Upper lobe of right lung (tissue), 1 donor: ENCODE measurements around the gene RDX. TPM values are rescaled to one million over a fixed set of nuclear protein-coding genes. Genes with fewer than 3 reads are reported as not detected.

ENCODE experiments used
- ATAC-seq: fragments of 200-7000 bp; cut with Tn5 transposase; one replicate; pipeline ENCODE4 v1.9.1; 2020; ENCODE audit warnings: mild to moderate bottlenecking, moderate library complexity
- DNase-seq: peaks from one replicate; pipeline ENCODE4 v3.0.0-alpha.2; 2020
- H3K27ac ChIP-seq: fragments of 200-600 bp; one replicate; pipeline ENCODE4 v1.8.0; 2022
- H3K27me3 ChIP-seq: fragments of 200-600 bp; one replicate; pipeline ENCODE4 v1.8.0; 2022; ENCODE audit warnings: mild to moderate bottlenecking
- H3K36me3 ChIP-seq: fragments of 200-600 bp; one replicate; pipeline ENCODE4 v1.8.0; 2022
- H3K4me1 ChIP-seq: fragments of 200-600 bp; one replicate; pipeline ENCODE4 v1.8.0; 2022
- H3K4me3 ChIP-seq: fragments of 200-600 bp; one replicate; pipeline ENCODE4 v1.8.0; 2022; ENCODE audit warnings: mild to moderate bottlenecking
- H3K9me3 ChIP-seq: fragments of 200-600 bp; one replicate; pipeline ENCODE4 v1.8.0; 2022
- intact Hi-C: fragments of 100-400 bp; cut with DNase I; formaldehyde crosslinking; loops from one replicate; pipeline ENCODE4 v1.11.0; 2022
- total RNA-seq: library from RNA; stranded (reverse); fragmentation: NEBNext Ultra II Directional; extraction: Animal tissue kit (Norgen Biotek cat#: 25700); gene quantifications from one replicate; pipeline ENCODE4 v1.2.1, GENCODE V29; 2021
- TF ChIP-seq, protein P1 (sequence below): fragments of 200-600 bp; IDR thresholded peaks from one replicate; pipeline ENCODE4 v1.8.0; 2022; ENCODE audit warnings: antibody characterized with exemption
- donor health status: DM: no; HTN: yes; CAD: no; lungs with severe emphysema.

Gene RDX
- total RNA-seq, 1 donor from 2014 or later = 146 TPM

GRCh38 chr11:110161061-110161460, 135.4 kb downstream of the RDX start:
- TF ChIP-seq, protein P1, sequence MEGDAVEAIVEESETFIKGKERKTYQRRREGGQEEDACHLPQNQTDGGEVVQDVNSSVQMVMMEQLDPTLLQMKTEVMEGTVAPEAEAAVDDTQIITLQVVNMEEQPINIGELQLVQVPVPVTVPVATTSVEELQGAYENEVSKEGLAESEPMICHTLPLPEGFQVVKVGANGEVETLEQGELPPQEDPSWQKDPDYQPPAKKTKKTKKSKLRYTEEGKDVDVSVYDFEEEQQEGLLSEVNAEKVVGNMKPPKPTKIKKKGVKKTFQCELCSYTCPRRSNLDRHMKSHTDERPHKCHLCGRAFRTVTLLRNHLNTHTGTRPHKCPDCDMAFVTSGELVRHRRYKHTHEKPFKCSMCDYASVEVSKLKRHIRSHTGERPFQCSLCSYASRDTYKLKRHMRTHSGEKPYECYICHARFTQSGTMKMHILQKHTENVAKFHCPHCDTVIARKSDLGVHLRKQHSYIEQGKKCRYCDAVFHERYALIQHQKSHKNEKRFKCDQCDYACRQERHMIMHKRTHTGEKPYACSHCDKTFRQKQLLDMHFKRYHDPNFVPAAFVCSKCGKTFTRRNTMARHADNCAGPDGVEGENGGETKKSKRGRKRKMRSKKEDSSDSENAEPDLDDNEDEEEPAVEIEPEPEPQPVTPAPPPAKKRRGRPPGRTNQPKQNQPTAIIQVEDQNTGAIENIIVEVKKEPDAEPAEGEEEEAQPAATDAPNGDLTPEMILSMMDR = no peak
- ATAC-seq = no peak
- no peaks in the 10 kb centered on the region for H3K4me1 ChIP-seq
- no peaks in the 10 kb centered on the region for H3K27me3 ChIP-seq
- H3K4me3 ChIP-seq = no peak overlapping the region
- no peaks in the 10 kb centered on the region for H3K9me3 ChIP-seq
- H3K27ac ChIP-seq = no peak overlapping the region
- H3K36me3 ChIP-seq = peaks cover 50% of the 10 kb centered on the region
- DNase-seq = no peak
- intact Hi-C loops = no loop called here

DNA sequence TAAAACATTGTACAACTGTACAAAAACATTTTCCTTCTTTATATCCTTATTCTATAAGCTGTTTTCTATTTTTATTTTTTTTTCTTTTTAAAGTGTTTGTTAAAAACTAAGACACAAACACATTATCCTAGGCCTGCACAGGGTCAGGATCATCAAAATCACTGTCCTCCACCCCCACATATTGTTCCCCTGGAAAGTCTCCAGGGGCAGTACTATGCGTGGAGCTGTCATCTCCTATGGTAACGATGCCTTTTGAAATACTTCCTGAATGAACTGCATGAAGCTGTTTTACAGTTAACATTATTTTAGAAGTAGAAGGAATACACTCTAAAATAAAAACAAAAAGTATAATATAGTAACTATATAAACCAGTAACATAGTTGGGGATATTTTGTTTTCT, 136.0 kb downstream of the RDX start:
- Histone ChIP-seq H3K4me3 (no peak overlapping the region), H3K27ac (no peak overlapping the region), H3K27me3 (no peaks in the 10 kb centered on the region), H3K9me3 (no peaks in the 10 kb centered on the region), H3K4me1 (no peaks in the 10 kb centered on the region), H3K36me3 (peaks cover 44% of the 10 kb centered on the region)
- ATAC-seq (no peak), DNase-seq (no peak)
- TF ChIP-seq, protein P1 = no peak
- intact Hi-C loops = no loop called here

GRCh38 chr11:110160016-110160415, 136.4 kb downstream of the RDX start:
- Histone ChIP-seq H3K27ac (no peak overlapping the region), H3K4me3 (no peak overlapping the region), H3K9me3 (no peaks in the 10 kb centered on the region), H3K36me3 (peaks cover 39% of the 10 kb centered on the region), H3K27me3 (no peaks in the 10 kb centered on the region), H3K4me1 (no peaks in the 10 kb centered on the region)
- ATAC-seq (no peak), DNase-seq (no peak)
- intact Hi-C loops = no loop called here
- TF ChIP-seq, protein P1 = no peak

GRCh38 chr11:110159476-110159875, 136.9 kb downstream of the RDX start:
- H3K4me3 ChIP-seq = no peak overlapping the region
- no peaks in the 10 kb centered on the region for H3K9me3 ChIP-seq
- ATAC-seq (no peak), DNase-seq (no peak)
- peaks cover 34% of the 10 kb centered on the region for H3K36me3 ChIP-seq
- TF ChIP-seq, protein P1 = no peak
- no peaks in the 10 kb centered on the region for H3K4me1 ChIP-seq
- intact Hi-C loops = no loop called here
- no peaks in the 10 kb centered on the region for H3K27me3 ChIP-seq
- H3K27ac ChIP-seq = no peak overlapping the region

DNA sequence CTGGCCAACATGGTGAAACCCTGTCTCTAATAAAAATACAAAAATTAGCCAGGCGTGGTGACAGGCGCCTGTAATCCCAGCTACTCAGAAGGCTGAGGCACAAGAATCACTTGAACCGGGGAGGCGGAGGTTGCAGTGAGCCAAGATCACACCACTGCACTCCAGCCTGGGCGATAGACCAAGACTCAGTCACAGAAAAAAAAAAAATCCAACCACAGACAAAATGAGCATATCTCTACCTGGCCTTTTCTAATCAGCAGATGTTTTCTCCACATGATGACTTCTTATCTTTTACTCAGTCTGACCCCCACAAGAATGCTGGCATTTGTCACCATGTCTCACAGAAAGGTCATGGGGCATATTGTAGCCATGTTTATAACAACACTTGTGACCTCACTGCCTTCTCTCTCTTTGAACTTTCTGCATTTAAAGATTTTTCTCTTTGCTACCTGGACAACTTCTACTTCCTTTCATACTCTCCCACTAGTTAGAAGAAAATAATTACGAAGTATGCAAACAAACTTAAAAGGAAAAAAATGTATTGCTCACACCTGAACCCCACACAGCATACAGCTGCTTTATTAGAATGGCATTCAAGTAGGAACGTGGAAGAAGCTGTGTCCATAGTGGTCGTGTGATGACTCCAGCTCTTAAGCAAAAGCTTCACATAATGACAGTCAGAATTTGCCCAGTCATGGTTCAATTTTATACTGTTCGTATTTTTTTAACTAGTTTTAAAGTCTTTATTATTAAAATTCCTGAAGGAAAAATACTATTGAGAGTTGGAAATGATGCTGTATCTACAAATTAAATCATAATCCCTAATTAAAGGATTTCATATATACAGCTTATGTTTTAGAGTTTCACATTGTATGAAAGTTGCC, 137.9 kb downstream of the RDX start:
- ATAC-seq = no peak
- TF ChIP-seq, protein P1 = no peak
- Histone ChIP-seq H3K4me1 (no peaks in the 10 kb centered on the region), H3K27ac (no peak overlapping the region), H3K27me3 (no peaks in the 10 kb centered on the region), H3K9me3 (no peaks in the 10 kb centered on the region), H3K4me3 (no peak overlapping the region), H3K36me3 (peaks cover 27% of the 10 kb centered on the region)
- intact Hi-C loops = no loop called here
- DNase-seq = no peak
